Astrocyte (in vitro differentiated cells and primary cell): Measurements from ENCODE around the gene ANKRD23. TPM values are rescaled to one million over a fixed set of nuclear protein-coding genes. Genes with fewer than 3 reads are reported as not detected.

Source experiments
- DNase-seq: peaks from one replicate; pipeline ENCODE4 v3.0.0-alpha.2; 2010; ENCODE audit warnings: low read depth
- FAIRE-seq: peaks from 2 replicates; lab custom pipeline; 2011; peaks lifted over from hg19 to GRCh38; lab: Jason Lieb, UNC
- H2AFZ ChIP-seq: 2 replicates; pipeline ENCODE4 v1.6.0; 2012; ENCODE audit warnings: low read depth, low read length, inconsistent platforms
- H3K27ac ChIP-seq: 2 replicates; pipeline ENCODE4 v1.5.1; 2011; ENCODE audit warnings: low read depth, low read length, inconsistent platforms
- H3K27me3 ChIP-seq: 2 replicates; pipeline ENCODE4 v1.6.0; 2011; ENCODE audit warnings: low read length, inconsistent platforms; ENCODE audit not compliant: insufficient read depth
- H3K36me3 ChIP-seq: 2 replicates; pipeline ENCODE4 v1.5.1; 2011; ENCODE audit warnings: low read length, inconsistent platforms; ENCODE audit not compliant: insufficient read depth
- H3K4me1 ChIP-seq: 2 replicates; pipeline ENCODE4 v1.5.1; 2011; ENCODE audit warnings: low read length, inconsistent platforms; ENCODE audit not compliant: insufficient read depth
- H3K4me2 ChIP-seq: 2 replicates; pipeline ENCODE4 v1.6.0; 2012; ENCODE audit warnings: low read length, inconsistent platforms
- H3K4me3 ChIP-seq: 2 replicates; pipeline ENCODE4 v1.5.1; 2011; ENCODE audit warnings: low read depth, mild to moderate bottlenecking, low read length, inconsistent platforms; ENCODE audit not compliant: insufficient read depth
- H3K79me2 ChIP-seq: 2 replicates; pipeline ENCODE4 v1.6.0; 2012; ENCODE audit warnings: mild to moderate bottlenecking, low read length, inconsistent platforms; ENCODE audit not compliant: insufficient read depth
- H3K9ac ChIP-seq: 2 replicates; pipeline ENCODE4 v1.6.0; 2012; ENCODE audit warnings: mild to moderate bottlenecking, low read length, inconsistent platforms
- H3K9me3 ChIP-seq: 2 replicates; pipeline ENCODE4 v1.5.1; 2012; ENCODE audit warnings: low read depth, mild to moderate bottlenecking, low read length, inconsistent platforms; ENCODE audit not compliant: insufficient read depth
- H4K20me1 ChIP-seq: 2 replicates; pipeline ENCODE4 v1.6.0; 2012; ENCODE audit warnings: low read length, inconsistent platforms; ENCODE audit not compliant: insufficient read depth
- H3K27ac Mint-ChIP-seq: one replicate; pipeline ENCODE4 v1.8.0; 2021; ENCODE audit warnings: mild to moderate bottlenecking, mixed read lengths; ENCODE audit not compliant: unreplicated experiment
- H3K27me3 Mint-ChIP-seq: one replicate; pipeline ENCODE4 v1.8.0; 2021; ENCODE audit warnings: low read depth, mixed read lengths; ENCODE audit not compliant: unreplicated experiment
- H3K36me3 Mint-ChIP-seq: one replicate; pipeline ENCODE4 v1.8.0; 2021; ENCODE audit warnings: low read depth, mixed read lengths; ENCODE audit not compliant: unreplicated experiment
- H3K4me1 Mint-ChIP-seq: one replicate; pipeline ENCODE4 v1.8.0; 2021; ENCODE audit warnings: low read depth, mixed read lengths; ENCODE audit not compliant: unreplicated experiment
- H3K4me3 Mint-ChIP-seq: one replicate; pipeline ENCODE4 v1.8.0; 2021; ENCODE audit warnings: mild to moderate bottlenecking, moderate library complexity, mixed read lengths; ENCODE audit not compliant: unreplicated experiment
- H3K9me3 Mint-ChIP-seq: one replicate; pipeline ENCODE4 v1.8.0; 2021; ENCODE audit warnings: mild to moderate bottlenecking, mixed read lengths; ENCODE audit not compliant: unreplicated experiment
- EZH2 ChIP-seq: IDR thresholded peaks from 2 replicates; pipeline ENCODE4 v1.6.1; 2012; ENCODE audit warnings: mild to moderate bottlenecking, low read length, inconsistent platforms; ENCODE audit not compliant: insufficient read depth
- total RNA-seq: library from RNA; stranded (reverse); gene quantifications from 2 replicates; pipeline ENCODE4 v1.2.1, GENCODE V29; 2021
- TF ChIP-seq, protein P1 (sequence below): IDR thresholded peaks from 2 replicates; pipeline ENCODE4 v1.5.1; 2011; ENCODE audit warnings: low read depth, mild to moderate bottlenecking, inconsistent platforms, low read length, moderate library complexity; ENCODE audit not compliant: insufficient read depth

The ANKRD23 gene
- total RNA-seq, 1 donor from 2014 or later = 2.5 TPM

- Histone ChIP-seq H2AFZ (peak overlapping the region; percentile 71), H3K79me2 (no peaks in the 10 kb centered on the region), H3K4me3 (no peak overlapping the region), H3K36me3 (no peaks in the 10 kb centered on the region), H3K9me3 (no peaks in the 10 kb centered on the region), H3K9ac (no peak overlapping the region), H3K4me2 (no peak overlapping the region), H3K4me1 (no peaks in the 10 kb centered on the region), H4K20me1 (peaks cover 7% of the 10 kb centered on the region), H3K27ac (no peak overlapping the region), H3K27me3 (no peaks in the 10 kb centered on the region)
- FAIRE-seq = no peak
- H3K27me3 Mint-ChIP-seq = peaks cover 3% of the 10 kb centered on the region
- TF ChIP-seq, protein P1, sequence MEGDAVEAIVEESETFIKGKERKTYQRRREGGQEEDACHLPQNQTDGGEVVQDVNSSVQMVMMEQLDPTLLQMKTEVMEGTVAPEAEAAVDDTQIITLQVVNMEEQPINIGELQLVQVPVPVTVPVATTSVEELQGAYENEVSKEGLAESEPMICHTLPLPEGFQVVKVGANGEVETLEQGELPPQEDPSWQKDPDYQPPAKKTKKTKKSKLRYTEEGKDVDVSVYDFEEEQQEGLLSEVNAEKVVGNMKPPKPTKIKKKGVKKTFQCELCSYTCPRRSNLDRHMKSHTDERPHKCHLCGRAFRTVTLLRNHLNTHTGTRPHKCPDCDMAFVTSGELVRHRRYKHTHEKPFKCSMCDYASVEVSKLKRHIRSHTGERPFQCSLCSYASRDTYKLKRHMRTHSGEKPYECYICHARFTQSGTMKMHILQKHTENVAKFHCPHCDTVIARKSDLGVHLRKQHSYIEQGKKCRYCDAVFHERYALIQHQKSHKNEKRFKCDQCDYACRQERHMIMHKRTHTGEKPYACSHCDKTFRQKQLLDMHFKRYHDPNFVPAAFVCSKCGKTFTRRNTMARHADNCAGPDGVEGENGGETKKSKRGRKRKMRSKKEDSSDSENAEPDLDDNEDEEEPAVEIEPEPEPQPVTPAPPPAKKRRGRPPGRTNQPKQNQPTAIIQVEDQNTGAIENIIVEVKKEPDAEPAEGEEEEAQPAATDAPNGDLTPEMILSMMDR = peak; percentile 52
- TF ChIP-seq EZH2 = no peak
- no peak overlapping the region for H3K4me3 Mint-ChIP-seq
- DNase-seq = peak; percentile 36
- H3K27ac Mint-ChIP-seq = no peak overlapping the region
- H3K9me3 Mint-ChIP-seq = no peaks in the 10 kb centered on the region
- H3K36me3 Mint-ChIP-seq = peaks cover 2% of the 10 kb centered on the region
- H3K4me1 Mint-ChIP-seq = no peaks in the 10 kb centered on the region
Measured at GRCh38 chr2:96801005-96801785, 42.6 kb downstream of the ANKRD23 start.

DNA sequence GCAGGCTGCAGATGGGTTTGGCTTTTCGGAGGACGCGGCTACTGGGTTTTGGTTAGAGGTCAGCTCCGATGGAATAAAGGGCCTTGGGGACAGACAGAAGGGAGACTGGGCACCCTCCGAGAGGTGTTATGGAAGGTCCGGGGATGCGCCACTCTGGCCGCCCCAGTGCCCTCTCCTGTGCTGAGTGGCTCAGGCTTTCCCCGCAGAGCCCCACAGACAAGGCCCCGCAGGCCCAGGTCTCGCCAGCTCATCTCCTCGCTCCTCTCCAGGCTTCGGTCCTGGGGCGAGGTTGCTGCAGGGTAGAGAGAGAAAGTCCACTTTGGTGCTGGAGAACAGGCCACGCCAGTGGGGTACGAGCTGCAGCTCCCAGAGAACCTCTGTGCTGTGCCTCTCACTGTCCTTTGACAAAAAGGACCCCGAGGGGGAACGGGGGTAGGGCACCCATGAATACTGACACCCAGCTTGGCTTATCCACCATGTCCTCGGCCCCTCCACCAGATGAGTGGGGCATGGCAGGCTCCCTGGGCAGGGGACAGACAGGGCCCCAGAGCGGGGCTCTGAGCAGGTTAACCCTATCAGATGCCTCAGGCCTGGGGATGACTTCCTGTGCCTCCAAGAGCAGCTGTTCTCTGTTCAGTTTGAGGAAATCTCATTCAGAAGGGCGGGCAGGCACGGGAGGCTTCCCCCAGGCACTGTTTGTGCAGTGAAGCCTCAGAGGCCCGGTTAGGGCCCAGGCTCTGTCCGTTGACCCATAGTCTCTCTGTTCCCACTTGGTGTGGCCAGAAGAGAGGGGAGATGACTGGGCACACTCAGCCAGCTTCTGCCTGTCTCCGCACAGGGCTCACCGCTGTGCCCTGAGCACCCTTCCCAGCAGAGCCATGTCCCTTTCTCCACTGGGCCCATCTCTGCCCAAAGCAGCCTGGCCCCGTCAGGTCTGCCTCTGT lies 43.5 kb downstream of the ANKRD23 start:
- Histone ChIP-seq H3K27me3 (no peaks in the 10 kb centered on the region), H3K9ac (no peak overlapping the region), H3K4me2 (no peak overlapping the region), H3K36me3 (no peaks in the 10 kb centered on the region), H3K4me1 (no peaks in the 10 kb centered on the region), H3K9me3 (no peaks in the 10 kb centered on the region), H3K4me3 (no peak overlapping the region), H3K79me2 (no peaks in the 10 kb centered on the region), H3K27ac (no peak overlapping the region), H4K20me1 (peaks cover 7% of the 10 kb centered on the region), H2AFZ (peak overlapping the region; percentile 71)
- peaks cover 3% of the 10 kb centered on the region for H3K27me3 Mint-ChIP-seq
- no peaks in the 10 kb centered on the region for H3K4me1 Mint-ChIP-seq
- no peak overlapping the region for H3K27ac Mint-ChIP-seq
- TF ChIP-seq, protein P1 = no peak
- H3K36me3 Mint-ChIP-seq = peaks cover 2% of the 10 kb centered on the region
- no peaks in the 10 kb centered on the region for H3K9me3 Mint-ChIP-seq
- FAIRE-seq (no peak), DNase-seq (no peak)
- H3K4me3 Mint-ChIP-seq = no peak overlapping the region
